HG02970 (cell line): ENCODE measurements around the gene SLC5A9.

Experiments used
- ATAC-seq: cut with Tn5 transposase; IDR thresholded peaks from one replicate; pipeline ENCODE4 v1.9.1; 2021; ENCODE audit warnings: mild to moderate bottlenecking, moderate library complexity, moderate number of reproducible peaks; ENCODE audit not compliant: unreplicated experiment, low FRiP score

SLC5A9 gene

GRCh38 chr1:48222501-48223242, at the start of gene SLC5A9:
TSS of gene SLC5A9 (plus strand) at chr1:48222716. CDS start at chr1:48222737, 21 bp downstream.
- no peak for ATAC-seq

- no peak for ATAC-seq
These were observed 47.4 kb upstream of the SLC5A9 start for GRCh38 chr1:48175116-48175515.

- ATAC-seq = no peak
These were observed 45.3 kb upstream of the SLC5A9 start for GRCh38 chr1:48177257-48177656.

GRCh38 chr1:48181669-48182367, 40.7 kb upstream of the SLC5A9 start:
- no peak for ATAC-seq

- ATAC-seq = no peak
These were observed 40.1 kb upstream of the SLC5A9 start for GRCh38 chr1:48182439-48182838.

- ATAC-seq = no peak
These were observed 36.1 kb upstream of the SLC5A9 start for GRCh38 chr1:48186306-48186839.

- ATAC-seq = no peak
These were observed 34.5 kb upstream of the SLC5A9 start for GRCh38 chr1:48187969-48188563.

GRCh38 chr1:48190881-48191280, 31.6 kb upstream of the SLC5A9 start:
- no peak for ATAC-seq

GRCh38 chr1:48194801-48195200, 27.7 kb upstream of the SLC5A9 start:
- ATAC-seq = no peak

GRCh38 chr1:48196237-48196636, 26.3 kb upstream of the SLC5A9 start:
- no peak for ATAC-seq

- no peak for ATAC-seq
These were observed 23.5 kb upstream of the SLC5A9 start for GRCh38 chr1:48198970-48199369.

- ATAC-seq = no peak
These were observed 22.2 kb upstream of the SLC5A9 start for GRCh38 chr1:48200166-48200900.

GRCh38 chr1:48202030-48202752, 20.3 kb upstream of the SLC5A9 start:
- peak; percentile 55 for ATAC-seq

- no peak for ATAC-seq
These were observed 19.1 kb upstream of the SLC5A9 start for GRCh38 chr1:48203287-48203900.

GRCh38 chr1:48205522-48205921, 17.0 kb upstream of the SLC5A9 start:
- no peak for ATAC-seq

GRCh38 chr1:48206371-48206770, 16.1 kb upstream of the SLC5A9 start:
- no peak for ATAC-seq

- ATAC-seq = no peak
These were observed 15.4 kb upstream of the SLC5A9 start for GRCh38 chr1:48207131-48207530.

GRCh38 chr1:48207536-48208075, 14.9 kb upstream of the SLC5A9 start:
- ATAC-seq = no peak

GRCh38 chr1:48208251-48208650, 14.3 kb upstream of the SLC5A9 start:
- ATAC-seq = no peak
